H9 (cell line): ENCODE results near the gene CACNA1G. TPM values are rescaled to one million over a fixed set of nuclear protein-coding genes. Genes with fewer than 3 reads are reported as not detected.

Experiments
- DNase-seq: peaks from one replicate; pipeline ENCODE4 v3.0.0-alpha.2; 2017
- H2AFZ ChIP-seq: one replicate; pipeline ENCODE4 v1.6.1; 2013; ENCODE audit warnings: mild to moderate bottlenecking, low read length, control low read depth, moderate library complexity
- H2AK5ac ChIP-seq: 2 replicates; pipeline ENCODE4 v1.6.1; 2013; ENCODE audit warnings: low read length, control low read depth, mixed read lengths; ENCODE audit not compliant: insufficient read length
- H2BK120ac ChIP-seq: one replicate; pipeline ENCODE4 v1.6.1; 2013; ENCODE audit warnings: low read depth, mild to moderate bottlenecking, low read length, control low read depth, inconsistent platforms; ENCODE audit not compliant: poor library complexity, severe bottlenecking
- H2BK12ac ChIP-seq: 2 replicates; pipeline ENCODE4 v1.6.1; 2013; ENCODE audit warnings: low read length, control low read depth, mixed read lengths, low read depth; ENCODE audit not compliant: insufficient read length
- H2BK15ac ChIP-seq: 2 replicates; pipeline ENCODE4 v1.6.1; 2013; ENCODE audit warnings: low read depth, low read length, control low read depth
- H2BK20ac ChIP-seq: one replicate; pipeline ENCODE4 v1.6.1; 2013; ENCODE audit warnings: low read depth, mild to moderate bottlenecking, low read length, control low read depth, inconsistent platforms; ENCODE audit not compliant: poor library complexity, severe bottlenecking
- H2BK5ac ChIP-seq: 2 replicates; pipeline ENCODE4 v1.6.1; 2013; ENCODE audit warnings: low read length, control low read depth, mixed read lengths; ENCODE audit not compliant: insufficient read length
- H3K14ac ChIP-seq: 2 replicates; pipeline ENCODE4 v1.6.1; 2013; ENCODE audit warnings: low read length, control low read depth; ENCODE audit not compliant: insufficient read depth
- H3K18ac ChIP-seq: 2 replicates; pipeline ENCODE4 v1.6.1; 2013; ENCODE audit warnings: low read depth, mild to moderate bottlenecking, mixed read lengths, low read length, control low read depth; ENCODE audit not compliant: insufficient read length
- H3K23ac ChIP-seq: 2 replicates; pipeline ENCODE4 v1.6.1; 2013; ENCODE audit warnings: low read length, control low read depth, mixed read lengths, low read depth; ENCODE audit not compliant: insufficient read length
- H3K23me2 ChIP-seq: 2 replicates; pipeline ENCODE4 v1.6.1; 2013; ENCODE audit warnings: low read depth, mild to moderate bottlenecking, mixed read lengths, low read length, control low read depth; ENCODE audit not compliant: insufficient read length, poor library complexity, severe bottlenecking
- H3K27ac ChIP-seq: 2 replicates; pipeline ENCODE4 v1.5.1; 2013; ENCODE audit warnings: low read length, control low read depth, mixed read lengths, low read depth; ENCODE audit not compliant: insufficient read length
- H3K27me3 ChIP-seq: 2 replicates; pipeline ENCODE4 v1.6.1; 2013; ENCODE audit warnings: low read length, control low read depth, inconsistent platforms; ENCODE audit not compliant: insufficient read depth
- H3K4ac ChIP-seq: 2 replicates; pipeline ENCODE4 v1.6.1; 2013; ENCODE audit warnings: low read depth, mild to moderate bottlenecking, control low read depth, inconsistent platforms, low read length, moderate library complexity
- H3K4me1 ChIP-seq: 2 replicates; pipeline ENCODE4 v1.6.1; 2013; ENCODE audit warnings: low read length, control low read depth, inconsistent platforms; ENCODE audit not compliant: insufficient read depth
- H3K4me2 ChIP-seq: 2 replicates; pipeline ENCODE4 v1.6.1; 2013; ENCODE audit warnings: low read length, control low read depth, mixed read lengths; ENCODE audit not compliant: insufficient read length, insufficient read depth
- H3K56ac ChIP-seq: 2 replicates; pipeline ENCODE4 v1.6.1; 2013; ENCODE audit warnings: low read depth, mild to moderate bottlenecking, mixed read lengths, low read length, control low read depth; ENCODE audit not compliant: insufficient read length
- H3K79me1 ChIP-seq: 2 replicates; pipeline ENCODE4 v1.6.1; 2013; ENCODE audit warnings: low read depth, mild to moderate bottlenecking, moderate library complexity, low read length, control low read depth, inconsistent platforms; ENCODE audit not compliant: insufficient read depth, poor library complexity, severe bottlenecking
- H3K79me2 ChIP-seq: 2 replicates; pipeline ENCODE4 v1.6.1; 2013; ENCODE audit warnings: low read length, control low read depth, inconsistent platforms; ENCODE audit not compliant: insufficient read depth
- H3K9ac ChIP-seq: 2 replicates; pipeline ENCODE4 v1.6.1; 2013; ENCODE audit warnings: low read length, control low read depth, mixed read lengths; ENCODE audit not compliant: insufficient read length; ENCODE audit errors: extremely low read depth
- H3K9me3 ChIP-seq: one replicate; pipeline ENCODE4 v1.6.1; 2013; ENCODE audit warnings: low read depth, low read length, inconsistent platforms; ENCODE audit not compliant: control insufficient read depth
- H3T11ph ChIP-seq: one replicate; pipeline ENCODE4 v1.6.1; 2013; ENCODE audit warnings: mild to moderate bottlenecking, low read length, control low read depth, inconsistent platforms
- H4K20me1 ChIP-seq: one replicate; pipeline ENCODE4 v1.6.1; 2013; ENCODE audit not compliant: control insufficient read depth, insufficient read length, insufficient read depth
- H4K5ac ChIP-seq: 2 replicates; pipeline ENCODE4 v1.6.1; 2013; ENCODE audit warnings: low read depth, mild to moderate bottlenecking, mixed read lengths, low read length, control low read depth; ENCODE audit not compliant: insufficient read length
- H4K8ac ChIP-seq: replicated peaks from 2 replicates; pipeline ENCODE4 v1.6.1; 2013; ENCODE audit warnings: low read length, control low read depth, mixed read lengths, low read depth; ENCODE audit not compliant: insufficient read length
- H4K91ac ChIP-seq: 2 replicates; pipeline ENCODE4 v1.6.1; 2013; ENCODE audit warnings: low read depth, mild to moderate bottlenecking, moderate library complexity, mixed read lengths, low read length, control low read depth; ENCODE audit not compliant: insufficient read length
- H3K27ac Mint-ChIP-seq, 3 experiments: 2 replicates in 2 of 3; 3 replicates in 1 of 3; pipeline ENCODE4 v1.8.0; 2020 to 2021; ENCODE audit warnings: mixed read lengths in 3 of 3, mild to moderate bottlenecking in 1 of 3, moderate library complexity in 1 of 3
- H3K27me3 Mint-ChIP-seq: 2 replicates; pipeline ENCODE4 v1.8.0; 2021; ENCODE audit warnings: low read depth, mild to moderate bottlenecking, moderate library complexity, mixed read lengths
- H3K36me3 Mint-ChIP-seq, 3 experiments: 2 replicates in 2 of 3; 3 replicates in 1 of 3; pipeline ENCODE4 v1.8.0; 2020 to 2021; ENCODE audit warnings: low read depth in 3 of 3, mixed read lengths in 3 of 3; ENCODE audit not compliant: insufficient read depth in 1 of 3
- H3K4me1 Mint-ChIP-seq, 2 experiments: 2 replicates each; pipeline ENCODE4 v1.8.0; 2020; ENCODE audit warnings: mixed read lengths in 2 of 2
- H3K4me3 Mint-ChIP-seq, 2 experiments: 2 replicates in 1 of 2; 3 replicates in 1 of 2; pipeline ENCODE4 v1.8.0; 2020 to 2021; ENCODE audit warnings: mild to moderate bottlenecking in 2 of 2, mixed read lengths in 2 of 2, moderate library complexity in 1 of 2
- H3K9me3 Mint-ChIP-seq, 2 experiments: 2 replicates in 1 of 2; 3 replicates in 1 of 2; pipeline ENCODE4 v1.8.0; 2020; ENCODE audit warnings: mild to moderate bottlenecking in 2 of 2, mixed read lengths in 2 of 2, moderate library complexity in 1 of 2
- CTCF ChIP-seq: fragments of 200-600 bp; sonication (generic); conservative IDR thresholded peaks from 3 replicates; pipeline ENCODE4 v1.8.0; 2021; ENCODE audit warnings: antibody characterized with exemption, mild to moderate bottlenecking
- WGBS: extraction: QIAGEN DNeasy Blood & Tissue Kit; methylation state at CpG from one replicate; pipeline ENCODE4 v1.1.7; 2013; ENCODE audit warnings: missing lambda C conversion rate, low lambda C conversion rate, mixed read lengths; ENCODE audit not compliant: insufficient read length; ENCODE audit errors: extremely low coverage; 5-methylcytosine and 5-hydroxymethylcytosine counted together
- total RNA-seq: library from RNA; stranded (reverse); gene quantifications from 2 replicates; pipeline ENCODE4 v1.2.1, GENCODE V29; 2021

The CACNA1G gene
- total RNA-seq, 1 experiment from 2014 or later, result 1.5 TPM

GRCh38 chr17:50540560-50541401, 19.7 kb upstream of the CACNA1G start:
- Histone ChIP-seq H3K18ac (no peak overlapping the region), H3K27ac (no peak overlapping the region), H3K9ac (no peak overlapping the region), H2BK20ac (no peak overlapping the region), H3K4me1 (0 out of 2 replicates have a peak, but pooled peaks cover 2% of the 10 kb centered on the region), H4K91ac (no peak overlapping the region), H3K9me3 (no peaks in the 10 kb centered on the region), H3K23me2 (peaks cover 8% of the 10 kb centered on the region), H2BK12ac (no peak overlapping the region), H3K79me1 (no peaks in the 10 kb centered on the region), H4K5ac (no peak overlapping the region), H2BK5ac (no peak overlapping the region), H3K23ac (no peak overlapping the region), H3K27me3 (no peaks in the 10 kb centered on the region; the same call in 1 of the 2 replicates), H3K14ac (no peak overlapping the region), H3K79me2 (no peaks in the 10 kb centered on the region), H3K4me2 (no peak overlapping the region), H2BK15ac (no peak overlapping the region), H3T11ph (no peak overlapping the region), H3K56ac (no peak overlapping the region), H4K20me1 (no peaks in the 10 kb centered on the region), H3K4ac (no peak overlapping the region), H2BK120ac (no peak overlapping the region), H2AFZ (no peak overlapping the region), H2AK5ac (no peak overlapping the region), H4K8ac (no peak overlapping the region)
- no CpG with 5 or more reads among the region's 11 CpGs for WGBS
- peak overlapping the region in 1 of 2 experiments; percentile 69; a peak in 1 of 5 replicates for H3K4me3 Mint-ChIP-seq
- peaks cover 0 to 5% (median 0%) of the 10 kb centered on the region in 3 experiments; a peak in 3 of 7 replicates for H3K36me3 Mint-ChIP-seq
- H3K9me3 Mint-ChIP-seq, result no peaks in the 10 kb centered on the region
- peaks cover 23 to 36% of the 10 kb centered on the region in 2 experiments for H3K4me1 Mint-ChIP-seq
- DNase-seq, result no peak
- H3K27ac Mint-ChIP-seq, result no peak overlapping the region
- no peak for TF ChIP-seq CTCF
- peaks cover 28% of the 10 kb centered on the region for H3K27me3 Mint-ChIP-seq
